ENCODE data around the gene GAMT.
A peak's percentile ranks its signal among the peaks of the same experiment; 100 is the strongest.
"Not testable (repeated sequence)": the region's sequence is repeated elsewhere in the genome, so short reads cannot be mapped to it uniquely, and the experiment has no call there.

Gene GAMT

DNA sequence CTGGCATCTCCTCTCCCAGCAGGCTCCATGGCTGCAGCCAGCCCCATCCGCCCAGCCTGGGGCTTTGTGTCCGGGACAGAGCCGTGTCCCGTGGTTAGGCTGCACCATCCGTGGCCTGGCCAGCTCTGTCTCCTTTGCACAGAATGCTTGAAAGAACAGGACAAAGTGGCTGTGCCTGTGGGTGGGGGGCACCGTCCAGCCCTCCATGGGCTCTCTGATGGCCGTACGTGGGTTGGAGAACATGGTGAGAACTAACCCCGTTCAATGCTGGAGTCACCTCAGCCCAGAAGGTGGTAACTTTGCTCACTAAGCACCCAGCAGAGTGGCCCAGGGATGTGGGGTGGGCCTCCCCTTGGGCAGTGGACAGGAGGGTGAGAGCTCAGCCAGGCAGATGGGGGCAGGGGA, 39.7 kb upstream of the GAMT start:
- Histone ChIP-seq H3K36me3 (ENCODE audit: control insufficient read depth in 5 of 5, insufficient read depth in 5 of 5, low read length in 5 of 5) (peaks cover 0 to 36% (median 34%) of the 10 kb centered on the region in 5 donors), H3K9me3 (ENCODE audit: control insufficient read depth in 5 of 5, low read length in 5 of 5) (no peaks in the 10 kb centered on the region), H3K4me3 (ENCODE audit: low read depth in 1 of 5, low read length in 5 of 5) (no peak overlapping the region), H3K4me1 (ENCODE audit: control insufficient read depth in 5 of 5, insufficient read depth in 5 of 5, low read length in 5 of 5) (peaks cover 4 to 42% (median 30%) of the 10 kb centered on the region in 5 donors), H3K27me3 (ENCODE audit: control insufficient read depth in 5 of 5, insufficient read depth in 4 of 5, low read length in 5 of 5) (peaks cover 0 to 5% (median 0%) of the 10 kb centered on the region in 5 donors), H3K27ac (ENCODE audit: low read depth, low read length) (no peak overlapping the region), H3K9ac (ENCODE audit: low read length in 5 of 5) (peak overlapping the region in 1 of 5 donors; percentile 56)

DNA sequence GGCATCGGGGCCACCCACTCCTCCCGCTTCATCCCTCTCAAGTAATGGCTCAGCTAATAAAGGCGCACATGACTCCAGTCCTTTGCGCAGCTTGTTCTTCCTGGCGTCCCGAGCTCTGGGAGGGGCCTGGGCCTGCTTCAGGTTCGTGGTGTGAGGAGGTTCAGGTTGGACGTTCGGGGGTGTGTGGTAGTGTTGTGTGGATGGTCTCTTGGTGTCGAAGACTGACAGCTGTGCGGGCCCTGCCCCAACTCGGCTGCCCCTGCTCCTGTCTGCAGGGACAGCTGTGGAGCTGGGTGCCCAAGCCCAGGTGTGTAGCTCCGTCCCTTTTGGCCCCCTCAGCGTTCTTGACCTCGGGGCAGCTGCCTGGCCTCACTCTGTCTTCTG, 39.1 kb upstream of the GAMT start:
- Histone ChIP-seq H3K9me3 (ENCODE audit: control insufficient read depth in 5 of 5, low read length in 5 of 5) (no peaks in the 10 kb centered on the region), H3K4me1 (ENCODE audit: control insufficient read depth in 5 of 5, insufficient read depth in 5 of 5, low read length in 5 of 5) (peaks cover 4 to 39% (median 28%) of the 10 kb centered on the region in 5 donors), H3K27me3 (ENCODE audit: control insufficient read depth in 5 of 5, insufficient read depth in 4 of 5, low read length in 5 of 5) (peaks cover 0 to 2% (median 0%) of the 10 kb centered on the region in 5 donors), H3K9ac (ENCODE audit: low read length in 5 of 5) (peak overlapping the region in 1 of 5 donors; percentile 56), H3K27ac (ENCODE audit: low read depth, low read length) (no peak overlapping the region), H3K36me3 (ENCODE audit: control insufficient read depth in 5 of 5, insufficient read depth in 5 of 5, low read length in 5 of 5) (peaks cover 0 to 40% (median 34%) of the 10 kb centered on the region in 5 donors), H3K4me3 (ENCODE audit: low read depth in 1 of 5, low read length in 5 of 5) (no peak overlapping the region)

DNA sequence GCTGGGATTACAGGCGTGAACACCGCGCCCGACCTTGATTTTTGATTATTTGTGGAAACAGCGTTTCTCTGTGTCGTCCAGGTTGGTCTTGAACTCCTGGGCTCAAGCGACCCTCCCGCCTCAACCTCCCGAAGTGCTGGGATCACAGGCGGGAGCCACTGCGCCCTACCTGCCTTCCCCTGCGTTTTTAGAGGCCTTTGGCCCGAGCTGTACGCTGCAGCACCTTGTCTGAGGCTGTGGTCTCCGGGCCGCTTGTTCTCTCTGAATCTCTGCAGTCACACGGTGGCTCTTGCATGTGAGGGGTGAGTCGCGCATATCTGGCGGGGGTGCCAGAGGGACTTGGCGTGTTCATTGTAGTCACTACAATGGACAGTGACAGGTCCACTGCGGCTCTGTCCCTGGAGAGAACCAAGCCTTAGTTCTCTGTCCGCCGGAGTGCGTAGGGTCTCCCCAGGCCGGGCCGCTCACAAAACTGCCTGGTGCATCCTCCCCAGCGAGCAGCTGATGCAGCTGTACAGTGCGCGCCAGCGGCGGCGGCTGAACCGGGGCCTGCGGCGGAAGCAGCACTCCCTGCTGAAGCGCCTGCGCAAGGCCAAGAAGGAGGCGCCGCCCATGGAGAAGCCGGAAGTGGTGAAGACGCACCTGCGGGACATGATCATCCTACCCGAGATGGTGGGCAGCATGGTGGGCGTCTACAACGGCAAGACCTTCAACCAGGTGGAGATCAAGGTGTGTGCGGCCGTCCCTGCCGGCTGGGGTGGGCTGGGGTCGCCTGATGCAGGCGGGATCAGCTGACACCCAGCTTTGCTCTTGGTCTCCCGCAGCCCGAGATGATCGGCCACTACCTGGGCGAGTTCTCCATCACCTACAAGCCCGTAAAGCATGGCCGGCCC, 38.4 kb upstream of the GAMT start:
- not testable (repeated sequence) for H3K27ac ChIP-seq (ENCODE audit: low read depth, low read length); H3K9me3 ChIP-seq (ENCODE audit: control insufficient read depth in 5 of 5, low read length in 5 of 5); H3K27me3 ChIP-seq (ENCODE audit: control insufficient read depth in 5 of 5, insufficient read depth in 4 of 5, low read length in 5 of 5)
- peak overlapping the region; percentile 77 to 96 (median 91) for H3K9ac ChIP-seq (ENCODE audit: low read length in 5 of 5)
- H3K36me3 ChIP-seq (ENCODE audit: control insufficient read depth in 5 of 5, insufficient read depth in 5 of 5, low read length in 5 of 5) = peaks cover 0 to 43% (median 35%) of the 10 kb centered on the region in 5 donors
- H3K4me1 ChIP-seq (ENCODE audit: control insufficient read depth in 5 of 5, insufficient read depth in 5 of 5, low read length in 5 of 5) = peaks cover 4 to 33% (median 23%) of the 10 kb centered on the region in 5 donors
- peak overlapping the region; percentile 80 to 97 (median 93) for H3K4me3 ChIP-seq (ENCODE audit: low read depth in 1 of 5, low read length in 5 of 5)

DNA sequence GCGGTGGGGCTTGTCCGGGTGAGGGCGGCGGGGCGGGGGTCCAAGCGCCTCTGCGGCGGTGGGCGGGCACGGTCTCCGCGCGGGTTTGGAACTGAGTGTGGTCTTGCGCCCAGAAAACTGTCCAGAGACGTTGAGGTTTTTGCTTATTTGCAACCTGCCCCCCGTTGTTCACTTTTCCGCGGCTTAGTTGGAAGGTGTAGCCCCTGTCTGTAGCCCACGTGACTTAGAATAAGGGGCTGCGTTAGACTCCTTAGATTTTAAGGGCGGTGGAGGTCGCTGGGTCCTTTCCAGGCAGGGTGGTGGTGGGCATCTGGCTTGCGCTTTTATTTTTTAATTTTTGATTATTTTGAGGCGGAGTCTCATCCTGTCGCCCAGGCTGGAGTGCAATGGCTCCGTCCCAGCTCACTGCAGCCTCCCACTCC, 37.6 kb upstream of the GAMT start:
- Histone ChIP-seq H3K27ac (ENCODE audit: low read depth, low read length) (peak overlapping the region; percentile 65), H3K9me3 (ENCODE audit: control insufficient read depth in 5 of 5, low read length in 5 of 5) (no peaks in the 10 kb centered on the region), H3K36me3 (ENCODE audit: control insufficient read depth in 5 of 5, insufficient read depth in 5 of 5, low read length in 5 of 5) (peaks cover 0 to 52% (median 43%) of the 10 kb centered on the region in 5 donors), H3K27me3 (ENCODE audit: control insufficient read depth in 5 of 5, insufficient read depth in 4 of 5, low read length in 5 of 5) (no peaks in the 10 kb centered on the region), H3K4me1 (ENCODE audit: control insufficient read depth in 5 of 5, insufficient read depth in 5 of 5, low read length in 5 of 5) (peaks cover 4 to 30% (median 21%) of the 10 kb centered on the region in 5 donors), H3K9ac (ENCODE audit: low read length in 5 of 5) (peak overlapping the region; percentile 77 to 96 (median 91)), H3K4me3 (ENCODE audit: low read depth in 1 of 5, low read length in 5 of 5) (peak overlapping the region; percentile 80 to 97 (median 93))

DNA sequence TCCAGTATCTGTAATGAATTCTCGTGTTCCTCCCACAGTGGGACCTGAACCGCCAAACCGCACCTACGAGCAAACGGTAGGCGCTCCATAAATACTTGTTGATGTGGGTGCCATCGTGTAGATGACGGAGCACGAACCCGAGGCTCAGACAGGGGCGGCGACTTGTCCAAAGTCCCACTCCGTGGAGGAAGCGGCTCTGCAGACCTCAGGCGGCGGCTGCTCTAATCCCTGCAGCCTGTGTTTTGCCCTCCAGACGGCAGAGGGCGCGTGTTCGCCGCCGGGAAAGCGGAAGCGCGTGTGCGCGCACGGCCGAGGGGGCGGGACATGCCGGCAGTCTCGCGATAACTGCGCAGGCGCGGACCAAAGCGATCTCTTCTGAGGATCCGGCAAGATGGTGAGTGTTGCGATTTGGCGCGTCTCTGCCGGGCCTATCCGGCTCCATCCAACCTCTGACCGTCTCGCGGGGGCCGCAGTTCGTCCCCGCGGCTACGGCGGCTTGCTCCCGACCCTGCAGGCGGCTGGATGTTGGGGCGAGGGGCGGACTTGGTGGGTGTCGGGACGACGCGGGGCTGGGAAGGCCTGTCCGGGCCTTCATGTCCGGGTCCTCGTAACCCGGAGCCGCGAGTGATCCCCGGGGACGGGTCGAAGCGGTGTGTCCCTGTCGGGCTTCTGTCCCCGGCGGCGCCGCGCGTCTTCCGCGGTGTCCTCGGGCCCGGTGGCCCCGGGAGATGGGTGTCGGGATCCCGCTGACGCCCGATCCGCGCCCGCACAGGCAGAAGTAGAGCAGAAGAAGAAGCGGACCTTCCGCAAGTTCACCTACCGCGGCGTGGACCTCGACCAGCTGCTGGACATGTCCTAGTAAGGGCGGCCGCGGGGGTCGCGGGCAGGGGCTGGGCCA, 36.9 kb upstream of the GAMT start, which contains the start of gene RPS15:
Gene RPS15 (plus strand): TSS at position 362 of the 898 bp plus-strand sequence. CDS start 30 bp downstream, at position 392.
- peak within 1 kb of the TSS; percentile 77 to 96 (median 91) for H3K9ac ChIP-seq (ENCODE audit: low read length in 5 of 5)
- no peaks in the 10 kb centered on the region for H3K9me3 ChIP-seq (ENCODE audit: control insufficient read depth in 5 of 5, low read length in 5 of 5)
- no peaks in the 10 kb centered on the region for H3K27me3 ChIP-seq (ENCODE audit: control insufficient read depth in 5 of 5, insufficient read depth in 4 of 5, low read length in 5 of 5)
- peak within 1 kb of the TSS; percentile 65 for H3K27ac ChIP-seq (ENCODE audit: low read depth, low read length)
- H3K4me3 ChIP-seq (ENCODE audit: low read depth in 1 of 5, low read length in 5 of 5) = peak within 1 kb of the TSS; percentile 80 to 97 (median 93)
- peaks cover 0 to 58% (median 50%) of the 10 kb centered on the region in 5 donors for H3K36me3 ChIP-seq (ENCODE audit: control insufficient read depth in 5 of 5, insufficient read depth in 5 of 5, low read length in 5 of 5)
- peaks cover 4 to 30% (median 21%) of the 10 kb centered on the region in 5 donors for H3K4me1 ChIP-seq (ENCODE audit: control insufficient read depth in 5 of 5, insufficient read depth in 5 of 5, low read length in 5 of 5)

DNA sequence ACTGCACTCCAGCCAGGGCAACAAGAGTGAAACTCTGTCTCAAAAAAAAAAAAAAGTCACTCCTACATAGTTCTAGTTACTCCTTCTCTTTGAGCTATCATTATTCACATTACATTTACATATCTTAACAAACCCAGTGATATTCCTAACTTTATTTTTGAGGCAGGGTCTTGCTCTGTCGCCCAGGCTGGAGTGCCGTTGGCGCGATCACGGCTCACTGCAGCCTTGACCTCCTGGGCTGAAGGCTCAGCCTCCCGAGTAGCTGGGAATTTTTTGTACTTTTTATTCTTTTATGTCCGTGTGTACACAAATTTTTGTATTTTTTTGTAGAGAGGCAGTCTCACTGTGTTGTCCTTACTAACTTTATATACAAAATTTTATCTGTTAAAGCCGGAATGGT, 36.3 kb upstream of the GAMT start:
- H3K9ac ChIP-seq (ENCODE audit: low read length in 5 of 5) = no peak overlapping the region
- no peaks in the 10 kb centered on the region for H3K9me3 ChIP-seq (ENCODE audit: control insufficient read depth in 5 of 5, low read length in 5 of 5)
- H3K36me3 ChIP-seq (ENCODE audit: control insufficient read depth in 5 of 5, insufficient read depth in 5 of 5, low read length in 5 of 5) = peaks cover 0 to 62% (median 56%) of the 10 kb centered on the region in 5 donors
- peaks cover 4 to 30% (median 21%) of the 10 kb centered on the region in 5 donors for H3K4me1 ChIP-seq (ENCODE audit: control insufficient read depth in 5 of 5, insufficient read depth in 5 of 5, low read length in 5 of 5)
- no peak overlapping the region for H3K27ac ChIP-seq (ENCODE audit: low read depth, low read length)
- no peaks in the 10 kb centered on the region for H3K27me3 ChIP-seq (ENCODE audit: control insufficient read depth in 5 of 5, insufficient read depth in 4 of 5, low read length in 5 of 5)
- H3K4me3 ChIP-seq (ENCODE audit: low read depth in 1 of 5, low read length in 5 of 5) = peak overlapping the region; percentile 61 to 97 (median 93)

DNA sequence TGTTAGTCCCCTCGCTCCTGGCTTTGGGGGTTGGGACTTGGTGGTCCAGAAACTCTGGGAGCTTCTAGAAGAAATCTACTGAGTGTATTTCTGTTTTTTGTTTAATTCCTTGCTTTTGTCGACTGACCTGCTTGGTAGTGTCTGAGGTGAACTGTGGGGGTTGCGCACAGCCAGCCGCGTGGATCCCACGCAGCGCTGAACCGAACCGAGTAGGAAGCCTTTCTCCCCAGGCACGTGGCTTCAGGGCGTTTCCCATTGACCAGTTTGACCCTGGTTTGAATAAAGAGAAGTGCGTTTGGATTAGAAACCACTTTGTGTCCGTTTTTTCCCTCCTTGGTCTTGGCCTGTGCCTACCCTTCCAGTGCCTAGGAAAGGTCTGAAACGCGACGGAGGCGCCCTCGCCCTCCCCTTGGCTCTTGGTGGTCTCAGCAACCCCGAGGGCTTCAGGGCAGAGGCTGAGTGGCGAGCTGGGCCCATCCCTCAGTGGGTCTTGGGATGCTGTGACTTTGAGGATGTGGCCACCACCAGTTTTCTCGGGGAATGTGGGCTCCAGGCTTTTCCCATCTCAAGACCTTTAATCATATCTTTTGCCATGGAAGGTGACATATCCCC, 34.1 kb upstream of the GAMT start:
- H3K4me3 ChIP-seq (ENCODE audit: low read depth in 1 of 5, low read length in 5 of 5) = no peak overlapping the region
- H3K27me3 ChIP-seq (ENCODE audit: control insufficient read depth in 5 of 5, insufficient read depth in 4 of 5, low read length in 5 of 5) = no peaks in the 10 kb centered on the region
- H3K9me3 ChIP-seq (ENCODE audit: control insufficient read depth in 5 of 5, low read length in 5 of 5) = no peaks in the 10 kb centered on the region
- peaks cover 4 to 23% (median 18%) of the 10 kb centered on the region in 5 donors for H3K4me1 ChIP-seq (ENCODE audit: control insufficient read depth in 5 of 5, insufficient read depth in 5 of 5, low read length in 5 of 5)
- H3K36me3 ChIP-seq (ENCODE audit: control insufficient read depth in 5 of 5, insufficient read depth in 5 of 5, low read length in 5 of 5) = peaks cover 0 to 57% (median 47%) of the 10 kb centered on the region in 5 donors
- H3K27ac ChIP-seq (ENCODE audit: low read depth, low read length) = no peak overlapping the region
- H3K9ac ChIP-seq (ENCODE audit: low read length in 5 of 5) = no peak overlapping the region

DNA sequence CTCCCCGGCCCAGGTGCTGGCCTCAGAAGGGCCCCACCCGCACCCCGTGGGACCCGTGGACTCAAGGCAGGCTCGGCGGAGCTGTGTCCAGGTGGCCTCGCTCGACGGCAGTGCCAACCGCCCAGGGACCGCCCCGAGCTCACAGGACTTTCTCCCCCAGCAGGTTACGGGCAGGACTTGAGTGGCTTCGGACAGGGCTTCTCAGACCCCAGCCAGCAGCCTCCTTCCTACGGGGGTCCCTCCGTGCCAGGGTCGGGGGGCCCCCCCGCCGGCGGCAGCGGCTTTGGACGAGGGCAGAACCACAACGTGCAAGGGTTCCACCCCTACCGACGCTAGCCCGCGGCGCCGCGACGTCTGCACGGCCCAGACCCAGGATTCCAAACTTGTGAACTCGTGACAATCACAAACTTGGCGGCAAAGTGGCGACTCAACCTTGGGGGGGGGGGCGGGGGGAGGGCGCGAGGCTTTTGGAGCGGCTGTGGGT, 33.3 kb upstream of the GAMT start:
- Histone ChIP-seq H3K9ac (ENCODE audit: low read length in 5 of 5) (no peak overlapping the region), H3K36me3 (ENCODE audit: control insufficient read depth in 5 of 5, insufficient read depth in 5 of 5, low read length in 5 of 5) (peaks cover 0 to 56% (median 47%) of the 10 kb centered on the region in 5 donors), H3K27ac (ENCODE audit: low read depth, low read length) (no peak overlapping the region), H3K27me3 (ENCODE audit: control insufficient read depth in 5 of 5, insufficient read depth in 4 of 5, low read length in 5 of 5) (no peaks in the 10 kb centered on the region), H3K9me3 (ENCODE audit: control insufficient read depth in 5 of 5, low read length in 5 of 5) (no peaks in the 10 kb centered on the region), H3K4me1 (ENCODE audit: control insufficient read depth in 5 of 5, insufficient read depth in 5 of 5, low read length in 5 of 5) (peaks cover 2 to 15% (median 12%) of the 10 kb centered on the region in 5 donors), H3K4me3 (ENCODE audit: low read depth in 1 of 5, low read length in 5 of 5) (no peak overlapping the region)

DNA sequence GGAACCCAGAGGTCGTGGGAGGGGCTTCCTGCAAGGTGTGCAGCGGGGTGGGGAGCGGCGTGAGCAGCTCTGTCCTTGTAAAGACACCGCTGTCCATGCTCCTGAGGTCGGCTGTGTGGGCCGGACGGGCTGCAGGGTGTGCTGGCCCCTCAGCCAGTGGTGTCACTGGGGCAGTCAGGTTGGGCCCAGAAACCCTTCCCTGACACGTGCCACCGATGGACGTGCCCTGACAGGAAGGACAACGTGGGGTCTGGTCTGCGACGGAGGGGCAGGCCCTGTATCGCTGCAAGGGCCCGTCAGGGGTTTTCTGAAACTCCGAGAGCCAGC, 32.7 kb upstream of the GAMT start:
- Histone ChIP-seq H3K9ac (ENCODE audit: low read length in 5 of 5) (no peak overlapping the region), H3K27me3 (ENCODE audit: control insufficient read depth in 5 of 5, insufficient read depth in 4 of 5, low read length in 5 of 5) (no peaks in the 10 kb centered on the region), H3K4me3 (ENCODE audit: low read depth in 1 of 5, low read length in 5 of 5) (no peak overlapping the region), H3K36me3 (ENCODE audit: control insufficient read depth in 5 of 5, insufficient read depth in 5 of 5, low read length in 5 of 5) (peaks cover 0 to 59% (median 51%) of the 10 kb centered on the region in 5 donors), H3K9me3 (ENCODE audit: control insufficient read depth in 5 of 5, low read length in 5 of 5) (no peaks in the 10 kb centered on the region), H3K4me1 (ENCODE audit: control insufficient read depth in 5 of 5, insufficient read depth in 5 of 5, low read length in 5 of 5) (peaks cover 2 to 9% (median 6%) of the 10 kb centered on the region in 5 donors), H3K27ac (ENCODE audit: low read depth, low read length) (no peak overlapping the region)

All from subcutaneous abdominal adipose tissue (tissue), 5 donors.